HG03025 (cell line): ENCODE data around the gene SRSF3.

Source experiments
- ATAC-seq: cut with Tn5 transposase; IDR thresholded peaks from one replicate; pipeline ENCODE4 v1.9.1; 2021; ENCODE audit warnings: mild to moderate bottlenecking, moderate library complexity; ENCODE audit not compliant: unreplicated experiment, low FRiP score

SRSF3 gene

GRCh38 chr6:36618366-36619355, 24.5 kb downstream of the SRSF3 start:
- ATAC-seq: no peak

- no peak for ATAC-seq
Observed at GRCh38 chr6:36621371-36621855, 27.3 kb downstream of the SRSF3 start.

- no peak for ATAC-seq
Observed at GRCh38 chr6:36622901-36623546, 28.9 kb downstream of the SRSF3 start.

- ATAC-seq: no peak
Observed at GRCh38 chr6:36623547-36624459, 29.6 kb downstream of the SRSF3 start.

GRCh38 chr6:36624461-36625157, 30.4 kb downstream of the SRSF3 start:
- no peak for ATAC-seq

GRCh38 chr6:36625158-36625919, 31.2 kb downstream of the SRSF3 start:
- no peak for ATAC-seq

- ATAC-seq: no peak
Observed at GRCh38 chr6:36626636-36627035, 32.5 kb downstream of the SRSF3 start.

GRCh38 chr6:36627141-36627540, 33.0 kb downstream of the SRSF3 start:
- no peak for ATAC-seq

- ATAC-seq: no peak
Observed at GRCh38 chr6:36627801-36628246, 33.7 kb downstream of the SRSF3 start.

GRCh38 chr6:36629784-36630183, 35.6 kb downstream of the SRSF3 start:
- no peak for ATAC-seq

- ATAC-seq: no peak
Observed at GRCh38 chr6:36631326-36632011, 37.3 kb downstream of the SRSF3 start.

GRCh38 chr6:36633370-36633769, 39.2 kb downstream of the SRSF3 start:
- no peak for ATAC-seq

GRCh38 chr6:36633915-36634314, 39.8 kb downstream of the SRSF3 start:
- no peak for ATAC-seq

- no peak for ATAC-seq
Observed at GRCh38 chr6:36634317-36635108, 40.4 kb downstream of the SRSF3 start.

GRCh38 chr6:36636283-36636682, 42.1 kb downstream of the SRSF3 start:
- ATAC-seq: no peak

GRCh38 chr6:36636687-36637418, 42.7 kb downstream of the SRSF3 start:
- ATAC-seq: no peak

GRCh38 chr6:36638579-36638978, 44.4 kb downstream of the SRSF3 start:
- ATAC-seq: no peak
